NCI-H1417 treated with DMSO at 0.1 percent for 48 hours (cell line): ENCODE data around the gene IL27RA.

ENCODE experiments used
- DNase-seq: peaks from one replicate; lab custom pipeline; 2025; lab: John Stamatoyannopoulos, UW

The IL27RA gene

GRCh38 chr19:14059093-14059480 lies 27.5 kb downstream of the IL27RA start:
- DNase-seq, result no peak

GRCh38 chr19:14059652-14060155 lies 28.1 kb downstream of the IL27RA start:
- no peak for DNase-seq

- DNase-seq, result no peak
Observed at GRCh38 chr19:14061081-14061749, 29.7 kb downstream of the IL27RA start.

GRCh38 chr19:14061751-14062557 lies 30.4 kb downstream of the IL27RA start, which contains the start of gene PALM3:
PALM3 (minus strand) TSS chr19:14062076; CDS start chr19:14061980, 96 bp downstream.
- no peak for DNase-seq

GRCh38 chr19:14062558-14062855 lies 30.9 kb downstream of the IL27RA start:
- DNase-seq, result no peak

GRCh38 chr19:14063105-14063504 lies 31.5 kb downstream of the IL27RA start:
- DNase-seq, result no peak

GRCh38 chr19:14066134-14066533 lies 34.6 kb downstream of the IL27RA start:
- no peak for DNase-seq

- DNase-seq, result no peak
Observed at GRCh38 chr19:14070268-14071050, 38.9 kb downstream of the IL27RA start.

GRCh38 chr19:14072535-14073260 lies 41.1 kb downstream of the IL27RA start, which contains the start of gene MISP3:
MISP3 (plus strand) TSS chr19:14072786; CDS start chr19:14073310, 524 bp downstream.
- DNase-seq, result no peak

GRCh38 chr19:14073261-14073924 lies 41.8 kb downstream of the IL27RA start:
- DNase-seq, result no peak

GRCh38 chr19:14073925-14074838 lies 42.6 kb downstream of the IL27RA start:
- DNase-seq, result no peak

- no peak for DNase-seq
Observed at GRCh38 chr19:14078411-14078810, 46.8 kb downstream of the IL27RA start.

- DNase-seq, result peak; percentile 99
Observed at GRCh38 chr19:14080887-14081796, 49.6 kb downstream of the IL27RA start.

GRCh38 chr19:14081797-14082674 lies 50.5 kb downstream of the IL27RA start:
- DNase-seq, result no peak

- DNase-seq, result no peak
Observed at GRCh38 chr19:14082675-14082960, 51.1 kb downstream of the IL27RA start.

- no peak for DNase-seq
Observed at GRCh38 chr19:14085309-14085995, 53.9 kb downstream of the IL27RA start, which contains the start of gene C19orf67. C19orf67 (minus strand) TSS chr19:14085783; CDS start chr19:14085627, 156 bp downstream.

GRCh38 chr19:14086098-14086497 lies 54.5 kb downstream of the IL27RA start:
- no peak for DNase-seq
